GM23338 (cell line): ENCODE data around the gene HVCN1. TPM values are rescaled to one million over a fixed set of nuclear protein-coding genes. Genes with fewer than 3 reads are reported as not detected.

ENCODE experiments used
- ATAC-seq: fragments of 200-7000 bp; cut with Tn5 transposase; 3 replicates; pipeline ENCODE4 v1.9.1; 2020
- DNase-seq: peaks from one replicate; pipeline ENCODE4 v3.0.0-alpha.2; 2015; ENCODE audit warnings: low spot score
- H2AFZ ChIP-seq: fragments of 200-600 bp; sonication (generic); 2 replicates; pipeline ENCODE4 v1.8.0; 2016; ENCODE audit warnings: antibody characterized with exemption, mild to moderate bottlenecking, moderate library complexity
- H3F3A ChIP-seq: fragments of 200-600 bp; sonication (generic); replicated peaks from 2 replicates; pipeline ENCODE4 v1.8.0; 2017; ENCODE audit warnings: antibody characterized with exemption, mixed run types, low read depth
- H3K27ac ChIP-seq: fragments of 200-600 bp; sonication (generic); 2 replicates; pipeline ENCODE4 v1.6.1; 2016; ENCODE audit warnings: low read depth
- H3K27me3 ChIP-seq: fragments of 200-600 bp; sonication (generic); 2 replicates; pipeline ENCODE4 v1.8.0; 2016; ENCODE audit warnings: mild to moderate bottlenecking, mixed run types, moderate library complexity; ENCODE audit not compliant: insufficient read depth
- H3K36me3 ChIP-seq: fragments of 200-600 bp; sonication (generic); 2 replicates; pipeline ENCODE4 v1.8.0; 2016; ENCODE audit warnings: mild to moderate bottlenecking; ENCODE audit not compliant: insufficient read depth
- H3K4me1 ChIP-seq: fragments of 200-600 bp; sonication (generic); 2 replicates; pipeline ENCODE4 v1.8.0; 2016; ENCODE audit warnings: mild to moderate bottlenecking, moderate library complexity; ENCODE audit not compliant: insufficient read depth
- H3K4me2 ChIP-seq: fragments of 200-600 bp; sonication (generic); 2 replicates; pipeline ENCODE4 v1.7.1; 2017; ENCODE audit warnings: mixed run types
- H3K4me3 ChIP-seq: fragments of 200-600 bp; sonication (generic); 2 replicates; pipeline ENCODE4 v1.6.1; 2016; ENCODE audit warnings: mixed run types
- H3K79me2 ChIP-seq: fragments of 200-600 bp; sonication (generic); replicated peaks from 2 replicates; pipeline ENCODE4 v1.8.0; 2017; ENCODE audit warnings: mild to moderate bottlenecking; ENCODE audit not compliant: insufficient read depth
- H3K9me2 ChIP-seq: fragments of 200-600 bp; sonication (generic); 2 replicates; pipeline ENCODE4 v1.8.0; 2017; ENCODE audit not compliant: insufficient read depth
- H4K20me1 ChIP-seq: fragments of 200-600 bp; sonication (generic); replicated peaks from 2 replicates; pipeline ENCODE4 v1.8.0; 2017; ENCODE audit warnings: mild to moderate bottlenecking; ENCODE audit not compliant: insufficient read depth
- H3K27ac Mint-ChIP-seq: 2 replicates; pipeline ENCODE4 v1.8.0; 2020; ENCODE audit warnings: inconsistent platforms, mild to moderate bottlenecking, moderate library complexity, mixed read lengths
- H3K27me3 Mint-ChIP-seq: 3 replicates; pipeline ENCODE4 v1.8.0; 2022; ENCODE audit warnings: low read depth, mild to moderate bottlenecking, moderate library complexity, mixed read lengths, inconsistent platforms; ENCODE audit not compliant: insufficient read depth, poor library complexity
- H3K36me3 Mint-ChIP-seq: 3 replicates; pipeline ENCODE4 v1.8.0; 2021; ENCODE audit warnings: low read depth, mild to moderate bottlenecking, inconsistent platforms, moderate library complexity, mixed read lengths
- H3K4me1 Mint-ChIP-seq: 3 replicates; pipeline ENCODE4 v1.8.0; 2020; ENCODE audit warnings: mild to moderate bottlenecking, inconsistent platforms, mixed read lengths
- H3K4me3 Mint-ChIP-seq: 3 replicates; pipeline ENCODE4 v1.8.0; 2021; ENCODE audit warnings: moderate library complexity, mild to moderate bottlenecking, inconsistent platforms, mixed read lengths
- H3K9me3 Mint-ChIP-seq: 3 replicates; pipeline ENCODE4 v1.8.0; 2020; ENCODE audit warnings: moderate library complexity, mild to moderate bottlenecking, inconsistent platforms, mixed read lengths
- CTCF ChIP-seq, 2 experiments: fragments of 200-600 bp in 1 of 2; sonication (generic) in 1 of 2; conservative IDR thresholded peaks; 2 replicates each; pipeline versions ENCODE4 v1.5.1 to v1.6.1; 2016 to 2017; ENCODE audit warnings: antibody characterized with exemption in 2 of 2, low read depth in 2 of 2, mild to moderate bottlenecking in 2 of 2, moderate library complexity in 1 of 2
- EZH2phosphoT487 ChIP-seq: fragments of 200-600 bp; sonication (generic); IDR thresholded peaks from one replicate; pipeline ENCODE4 v1.8.1; 2018; ENCODE audit warnings: antibody characterized with exemption; ENCODE audit not compliant: unreplicated experiment
- JUNB ChIP-seq: IDR thresholded peaks from one replicate; pipeline ENCODE4 v1.6.1; 2016; ENCODE audit warnings: antibody characterized with exemption; ENCODE audit not compliant: unreplicated experiment
- NANOG ChIP-seq: IDR thresholded peaks from 2 replicates; pipeline ENCODE4 v1.6.1; 2016; ENCODE audit warnings: antibody characterized with exemption, borderline replicate concordance
- REST ChIP-seq: IDR thresholded peaks from one replicate; pipeline ENCODE4 v1.6.1; 2018; ENCODE audit warnings: antibody characterized with exemption; ENCODE audit not compliant: unreplicated experiment
- STAT1 ChIP-seq: IDR thresholded peaks from one replicate; pipeline ENCODE4 v1.6.1; 2016; ENCODE audit warnings: antibody characterized with exemption; ENCODE audit not compliant: unreplicated experiment
- ZNF114 ChIP-seq: fragments of 250-450 bp; sonication (Bioruptor Pico); IDR thresholded peaks from 2 replicates; pipeline ENCODE4 v1.5.0; 2020; ENCODE audit warnings: mild to moderate bottlenecking, moderate library complexity
- ZNF331 ChIP-seq: fragments of 250-450 bp; sonication (Bioruptor Pico); IDR thresholded peaks from 2 replicates; pipeline ENCODE4 v1.5.0; 2020; ENCODE audit warnings: low read depth, mild to moderate bottlenecking, moderate library complexity
- ZNF462 ChIP-seq: fragments of 250-450 bp; sonication (Bioruptor Pico); IDR thresholded peaks from 2 replicates; pipeline ENCODE4 v1.5.0; 2020; ENCODE audit warnings: mild to moderate bottlenecking, moderate library complexity
- polyA plus RNA-seq: library from polyadenylated mRNA; unstranded; fragments of >200 nt; fragmentation: Nextera tagmentation; extraction: Ambion mirVana; gene quantifications from 2 replicates; pipeline ENCODE4 v1.2.1, GENCODE V29; 2016
- total RNA-seq: library from RNA; depleted of rRNA; stranded (reverse); fragments of >200 nt; shearing (Covaris generic); gene quantifications from 2 replicates; pipeline ENCODE4 v1.2.3, GENCODE V29; 2014

The HVCN1 gene
- total and polyA plus RNA-seq, 2 experiments from 2014 or later, result 10.4 to 10.7 TPM

GRCh38 chr12:110698171-110698902 is 9.4 kb upstream of the HVCN1 start (continued):
- no peak for TF ChIP-seq STAT1

- no peaks in the 10 kb centered on the region for H4K20me1 ChIP-seq
- H3F3A ChIP-seq, result no peaks in the 10 kb centered on the region
- Mint-ChIP-seq H3K27ac (no peak overlapping the region), H3K27me3 (peaks cover 4% of the 10 kb centered on the region), H3K9me3 (no peaks in the 10 kb centered on the region), H3K36me3 (no peaks in the 10 kb centered on the region; the same call in 2 of the 3 replicates), H3K4me3 (no peak overlapping the region), H3K4me1 (peaks cover 3% of the 10 kb centered on the region; the same call in 2 of the 3 replicates)
- H3K36me3 ChIP-seq, result no peaks in the 10 kb centered on the region
- ATAC-seq (no peak), DNase-seq (no peak)
- TF ChIP-seq NANOG (no peak), ZNF462 (CRISPR knock-in tag) (no peak), EZH2phosphoT487 (no peak), REST (no peak), JUNB (no peak), ZNF331 (CRISPR knock-in tag) (no peak), STAT1 (no peak), CTCF (conservative IDR thresholded peaks at IDR 0.05; ENCODE audit: low read depth in 2 of 2) (no peak), ZNF114 (CRISPR knock-in tag) (no peak)
- no peaks in the 10 kb centered on the region for H3K27me3 ChIP-seq
- no peak overlapping the region for H2AFZ ChIP-seq
- H3K4me3 ChIP-seq, result no peak overlapping the region
- no peaks in the 10 kb centered on the region for H3K9me2 ChIP-seq
- H3K4me1 ChIP-seq, result no peaks in the 10 kb centered on the region
- no peaks in the 10 kb centered on the region for H3K79me2 ChIP-seq
- H3K27ac ChIP-seq, result no peak overlapping the region
- H3K4me2 ChIP-seq, result no peak overlapping the region
Measured at GRCh38 chr12:110697236-110697635, 8.3 kb upstream of the HVCN1 start.
